SU-DHL-6 (cell line): ENCODE measurements around the gene TMEM14B.

ENCODE experiments used
- EZH2phosphoT487 ChIP-seq: fragments of 200-600 bp; sonication (generic), shearing (Covaris generic); conservative IDR thresholded peaks from 2 replicates; pipeline ENCODE4 v1.6.1; 2018; ENCODE audit warnings: mild to moderate bottlenecking, antibody characterized with exemption, low read length, moderate library complexity, mixed read lengths
- TF ChIP-seq, protein P1 (sequence below): fragments of 200-600 bp; sonication (generic); IDR thresholded peaks from one replicate; pipeline ENCODE4 v1.5.1; 2017; ENCODE audit warnings: antibody characterized with exemption, mild to moderate bottlenecking, low read length, moderate library complexity; ENCODE audit not compliant: insufficient read depth, poor library complexity, severe bottlenecking

GRCh38 chr6:10794239-10794638 is 46.6 kb downstream of the TMEM14B start:
- TF ChIP-seq, protein P1, sequence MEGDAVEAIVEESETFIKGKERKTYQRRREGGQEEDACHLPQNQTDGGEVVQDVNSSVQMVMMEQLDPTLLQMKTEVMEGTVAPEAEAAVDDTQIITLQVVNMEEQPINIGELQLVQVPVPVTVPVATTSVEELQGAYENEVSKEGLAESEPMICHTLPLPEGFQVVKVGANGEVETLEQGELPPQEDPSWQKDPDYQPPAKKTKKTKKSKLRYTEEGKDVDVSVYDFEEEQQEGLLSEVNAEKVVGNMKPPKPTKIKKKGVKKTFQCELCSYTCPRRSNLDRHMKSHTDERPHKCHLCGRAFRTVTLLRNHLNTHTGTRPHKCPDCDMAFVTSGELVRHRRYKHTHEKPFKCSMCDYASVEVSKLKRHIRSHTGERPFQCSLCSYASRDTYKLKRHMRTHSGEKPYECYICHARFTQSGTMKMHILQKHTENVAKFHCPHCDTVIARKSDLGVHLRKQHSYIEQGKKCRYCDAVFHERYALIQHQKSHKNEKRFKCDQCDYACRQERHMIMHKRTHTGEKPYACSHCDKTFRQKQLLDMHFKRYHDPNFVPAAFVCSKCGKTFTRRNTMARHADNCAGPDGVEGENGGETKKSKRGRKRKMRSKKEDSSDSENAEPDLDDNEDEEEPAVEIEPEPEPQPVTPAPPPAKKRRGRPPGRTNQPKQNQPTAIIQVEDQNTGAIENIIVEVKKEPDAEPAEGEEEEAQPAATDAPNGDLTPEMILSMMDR: no peak
- no peak for TF ChIP-seq EZH2phosphoT487
